Measurements from ENCODE around the gene BANP.
"Not testable (repeated sequence)": the region's sequence is repeated elsewhere in the genome, so short reads cannot be mapped to it uniquely, and the experiment has no call there.

BANP gene

GRCh38 chr16:87936375-87937230 lies 14.6 kb upstream of the BANP start, which contains the start of gene CA5A:
Gene CA5A, minus strand, starts transcription at chr16:87936529. Its CDS starts 79 bp downstream, at chr16:87936450.
- no peaks in the 10 kb centered on the region for H3K4me1 Mint-ChIP-seq
- peaks cover 28% of the 10 kb centered on the region for H3K27me3 Mint-ChIP-seq
- no peaks in the 10 kb centered on the region for H3K36me3 Mint-ChIP-seq
- CTCF ChIA-PET: no interaction called here
- no peak for DNase-seq
- H3K9me3 Mint-ChIP-seq: no peaks in the 10 kb centered on the region
- no peak within 1 kb of the TSS for H3K4me3 Mint-ChIP-seq
- no peak within 1 kb of the TSS for H3K27ac Mint-ChIP-seq

- H3K27me3 Mint-ChIP-seq: peaks cover 28% of the 10 kb centered on the region
- H3K9me3 Mint-ChIP-seq, H3K27ac Mint-ChIP-seq, H3K4me1 Mint-ChIP-seq, H3K36me3 Mint-ChIP-seq, H3K4me3 Mint-ChIP-seq, DNase-seq: not testable (repeated sequence)
- CTCF ChIA-PET: interaction anchor here (1.0 kb wide), 1 partner anchor 14 kb away, joined by 3 read pairs; the partner anchor contains the start of gene BANP
These were observed 14.0 kb upstream of the BANP start for GRCh38 chr16:87937231-87937542.

- Mint-ChIP-seq H3K27me3 (peaks cover 24% of the 10 kb centered on the region), H3K4me1 (no peaks in the 10 kb centered on the region), H3K36me3 (no peaks in the 10 kb centered on the region), H3K27ac (no peak overlapping the region), H3K9me3 (no peaks in the 10 kb centered on the region), H3K4me3 (no peak overlapping the region)
- DNase-seq: no peak
- CTCF ChIA-PET: interaction anchor here (1.0 kb wide), 1 partner anchor 13 kb away, joined by 3 read pairs; the partner anchor contains the start of gene BANP
These were observed 12.8 kb upstream of the BANP start for GRCh38 chr16:87938412-87938949.

- H3K9me3 Mint-ChIP-seq: no peaks in the 10 kb centered on the region
- H3K36me3 Mint-ChIP-seq: no peaks in the 10 kb centered on the region
- CTCF ChIA-PET: no interaction called here
- H3K4me3 Mint-ChIP-seq: no peak overlapping the region
- H3K27ac Mint-ChIP-seq: no peak overlapping the region
- peaks cover under 1% of the 10 kb centered on the region for H3K4me1 Mint-ChIP-seq
- H3K27me3 Mint-ChIP-seq: peaks cover 27% of the 10 kb centered on the region
- DNase-seq: no peak
These were observed 11.4 kb upstream of the BANP start for GRCh38 chr16:87939562-87940423.

GRCh38 chr16:87942680-87943079 lies 8.6 kb upstream of the BANP start:
- H3K36me3 Mint-ChIP-seq: no peaks in the 10 kb centered on the region
- no peak for DNase-seq
- CTCF ChIA-PET: no interaction called here
- H3K4me3 Mint-ChIP-seq: no peak overlapping the region
- no peak overlapping the region for H3K27ac Mint-ChIP-seq
- H3K27me3 Mint-ChIP-seq: peaks cover 23% of the 10 kb centered on the region
- H3K9me3 Mint-ChIP-seq: no peaks in the 10 kb centered on the region
- H3K4me1 Mint-ChIP-seq: peaks cover 20% of the 10 kb centered on the region

GRCh38 chr16:87945351-87946042 lies 5.7 kb upstream of the BANP start:
- H3K4me3 Mint-ChIP-seq: no peak overlapping the region
- CTCF ChIA-PET: no interaction called here

GRCh38 chr16:87946596-87947347 lies 4.5 kb upstream of the BANP start:
- no peaks in the 10 kb centered on the region for H3K9me3 Mint-ChIP-seq
- peaks cover 47% of the 10 kb centered on the region for H3K4me1 Mint-ChIP-seq
- no peak overlapping the region for H3K4me3 Mint-ChIP-seq
- H3K27me3 Mint-ChIP-seq: peaks cover 22% of the 10 kb centered on the region
- no peak for DNase-seq
- H3K36me3 Mint-ChIP-seq: peaks cover 2% of the 10 kb centered on the region
- peak overlapping the region; percentile 49 for H3K27ac Mint-ChIP-seq
- CTCF ChIA-PET: no interaction called here

More at GRCh38 chr16:87945351-87946042, 5.7 kb upstream of the BANP start:
- Mint-ChIP-seq H3K27ac (no peak overlapping the region), H3K36me3 (no peaks in the 10 kb centered on the region), H3K27me3 (peaks cover 22% of the 10 kb centered on the region), H3K4me1 (peaks cover 44% of the 10 kb centered on the region), H3K9me3 (no peaks in the 10 kb centered on the region)
- DNase-seq: peak; percentile 35

GRCh38 chr16:87947356-87948118 lies 3.7 kb upstream of the BANP start:
- Mint-ChIP-seq H3K27ac (peak overlapping the region; percentile 90), H3K4me3 (peak overlapping the region; percentile 44)

GRCh38 chr16:87948119-87948545 lies 3.1 kb upstream of the BANP start:
- DNase-seq: peak; percentile 44
- peaks cover 7% of the 10 kb centered on the region for H3K36me3 Mint-ChIP-seq
- H3K27me3 Mint-ChIP-seq: peaks cover 22% of the 10 kb centered on the region
- peak overlapping the region; percentile 90 for H3K27ac Mint-ChIP-seq
- CTCF ChIA-PET: interaction anchor here (0.7 to 1.6 kb wide), 2 partner anchors 21 to 169 kb away, joined by 3 to 8 read pairs; no protein-coding TSS in a partner anchor
- peaks cover 57% of the 10 kb centered on the region for H3K4me1 Mint-ChIP-seq
- no peaks in the 10 kb centered on the region for H3K9me3 Mint-ChIP-seq
- peak overlapping the region; percentile 44 for H3K4me3 Mint-ChIP-seq

More at GRCh38 chr16:87947356-87948118, 3.7 kb upstream of the BANP start:
- CTCF ChIA-PET: no interaction called here
- Mint-ChIP-seq H3K36me3 (peaks cover 6% of the 10 kb centered on the region), H3K27me3 (peaks cover 22% of the 10 kb centered on the region), H3K9me3 (no peaks in the 10 kb centered on the region), H3K4me1 (peaks cover 53% of the 10 kb centered on the region)
- DNase-seq: no peak

- Mint-ChIP-seq H3K9me3 (no peaks in the 10 kb centered on the region), H3K27ac (peak overlapping the region; percentile 90), H3K4me3 (no peak overlapping the region), H3K27me3 (peaks cover 22% of the 10 kb centered on the region), H3K4me1 (peaks cover 63% of the 10 kb centered on the region), H3K36me3 (peaks cover 13% of the 10 kb centered on the region)
- CTCF ChIA-PET: interaction anchor here (0.7 to 1.6 kb wide), 2 partner anchors 21 to 170 kb away, joined by 3 to 8 read pairs; no protein-coding TSS in a partner anchor
- DNase-seq: no peak
These were observed 2.5 kb upstream of the BANP start for GRCh38 chr16:87948735-87949070.

- no peak for DNase-seq
- CTCF ChIA-PET: interaction anchor here (0.7 to 1.6 kb wide), 2 partner anchors 22 to 170 kb away, joined by 3 to 8 read pairs; no protein-coding TSS in a partner anchor
- Mint-ChIP-seq H3K4me3 (peak overlapping the region; percentile 28), H3K27ac (peak overlapping the region; percentile 90), H3K36me3 (peaks cover 18% of the 10 kb centered on the region), H3K9me3 (no peaks in the 10 kb centered on the region), H3K27me3 (peaks cover 18% of the 10 kb centered on the region), H3K4me1 (peaks cover 68% of the 10 kb centered on the region)
These were observed 2.0 kb upstream of the BANP start for GRCh38 chr16:87949071-87949744.

All from activated naive CD4-positive, alpha-beta T cell treated with anti-CD3 and anti-CD28 coated beads, Interleukin-2, amount 10 ng/mL, durations not matched to agents 7 days and 5 days (primary cell).